ENCODE results near the gene PSMG4. TPM values are rescaled to one million over a fixed set of nuclear protein-coding genes. Genes with fewer than 3 reads are reported as not detected.

Gene PSMG4
- total and polyA plus RNA-seq, 9 donors, result 10.3 to 16.3 (median 12.7) TPM

- peak; percentile 77 for DNase-seq
- H3K4me1 ChIP-seq (ENCODE audit: control insufficient read depth, insufficient read depth, low read length), result peaks cover 43% of the 10 kb centered on the region
- peaks cover 12% of the 10 kb centered on the region for H3K27me3 ChIP-seq (ENCODE audit: control insufficient read depth, insufficient read depth, low read length)
- no peak overlapping the region for H3K27ac ChIP-seq (ENCODE audit: low read length)
- no peaks in the 10 kb centered on the region for H3K9me3 ChIP-seq (replicated peaks; ENCODE audit: control insufficient read depth, low read depth, low read length)
- H3K4me3 ChIP-seq (ENCODE audit: low read length), result no peak overlapping the region
- 50% methylated on average over 6 of the region's 11 CpGs for WGBS (ENCODE audit: insufficient coverage)
- no peaks in the 10 kb centered on the region for H3K36me3 ChIP-seq (ENCODE audit: control insufficient read depth, insufficient read depth, low read length)
Observed at GRCh38 chr6:3312604-3313231, 54.0 kb downstream of the PSMG4 start.

GRCh38 chr6:3314176-3314575 is 55.4 kb downstream of the PSMG4 start:
- Histone ChIP-seq H3K9me3 (replicated peaks; ENCODE audit: control insufficient read depth, low read depth, low read length) (no peaks in the 10 kb centered on the region), H3K4me3 (ENCODE audit: low read length) (no peak overlapping the region), H3K27ac (ENCODE audit: low read length) (no peak overlapping the region), H3K4me1 (ENCODE audit: control insufficient read depth, insufficient read depth, low read length) (peaks cover 42% of the 10 kb centered on the region), H3K27me3 (ENCODE audit: control insufficient read depth, insufficient read depth, low read length) (peaks cover 14% of the 10 kb centered on the region), H3K36me3 (ENCODE audit: control insufficient read depth, insufficient read depth, low read length) (no peaks in the 10 kb centered on the region)
- 100% methylated on average over 3 of the region's 7 CpGs for WGBS (ENCODE audit: insufficient coverage)
- no peak for DNase-seq

DNA sequence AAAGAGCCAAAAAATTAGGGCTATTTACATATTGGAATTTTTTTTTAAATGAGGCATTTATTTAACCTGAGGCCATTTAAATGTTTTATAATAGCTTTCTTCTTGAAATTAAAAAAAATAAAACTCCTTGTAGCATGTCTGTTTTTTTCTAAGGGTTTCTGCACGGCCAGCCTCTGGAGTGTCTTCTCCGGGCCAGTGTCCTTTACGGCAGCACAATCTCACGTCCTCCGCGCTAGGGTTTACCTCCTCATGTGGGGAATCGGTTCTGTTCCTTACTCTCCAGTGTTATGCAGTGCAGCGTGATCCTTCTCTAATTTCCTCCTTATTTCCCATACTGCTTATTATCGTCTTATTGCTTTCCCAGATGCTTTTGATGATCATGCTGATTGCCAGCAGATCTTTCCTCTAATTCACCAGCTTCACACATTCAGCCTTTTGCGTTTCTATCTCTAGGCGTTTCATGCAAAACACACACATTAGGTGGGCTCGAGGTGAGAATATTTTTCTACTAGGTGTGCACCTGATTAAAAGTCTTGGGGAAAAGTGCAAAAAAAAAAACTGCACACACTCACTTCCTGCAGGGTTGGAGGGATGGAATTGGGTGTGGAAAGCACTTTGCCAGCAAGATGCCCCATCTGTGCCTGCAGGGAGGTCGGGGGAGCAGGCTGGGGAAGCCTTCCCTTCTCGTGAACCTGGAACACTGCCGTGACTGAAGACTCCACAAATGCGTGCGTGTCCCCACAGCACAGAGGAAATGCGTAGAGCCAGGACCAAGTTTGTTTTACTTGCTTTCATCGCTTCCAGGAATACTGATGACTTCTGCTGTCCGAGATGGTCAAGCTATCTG is 56.1 kb downstream of the PSMG4 start:
- Histone ChIP-seq H3K27me3 (ENCODE audit: control insufficient read depth, insufficient read depth, low read length) (peaks cover 16% of the 10 kb centered on the region), H3K9me3 (replicated peaks; ENCODE audit: control insufficient read depth, low read depth, low read length) (no peaks in the 10 kb centered on the region), H3K4me3 (ENCODE audit: low read length) (no peak overlapping the region), H3K4me1 (ENCODE audit: control insufficient read depth, insufficient read depth, low read length) (peaks cover 36% of the 10 kb centered on the region), H3K27ac (ENCODE audit: low read length) (no peak overlapping the region), H3K36me3 (ENCODE audit: control insufficient read depth, insufficient read depth, low read length) (no peaks in the 10 kb centered on the region)
- no peak for DNase-seq
- WGBS (ENCODE audit: insufficient coverage), result 29% methylated on average over 17 of the region's 20 CpGs

GRCh38 chr6:3315841-3316240 is 57.1 kb downstream of the PSMG4 start:
- no peak for DNase-seq
- H3K27ac ChIP-seq (ENCODE audit: low read length), result no peak overlapping the region

GRCh38 chr6:3316331-3316730 is 57.6 kb downstream of the PSMG4 start:
- WGBS (ENCODE audit: insufficient coverage), result 91% methylated on average over 9 of the region's 9 CpGs
- H3K9me3 ChIP-seq (replicated peaks; ENCODE audit: control insufficient read depth, low read depth, low read length), result no peaks in the 10 kb centered on the region
- no peak for DNase-seq
- H3K27ac ChIP-seq (ENCODE audit: low read length), result no peak overlapping the region
- H3K27me3 ChIP-seq (ENCODE audit: control insufficient read depth, insufficient read depth, low read length), result peaks cover 17% of the 10 kb centered on the region
- H3K4me1 ChIP-seq (ENCODE audit: control insufficient read depth, insufficient read depth, low read length), result peaks cover 25% of the 10 kb centered on the region
- H3K36me3 ChIP-seq (ENCODE audit: control insufficient read depth, insufficient read depth, low read length), result no peaks in the 10 kb centered on the region
- no peak overlapping the region for H3K4me3 ChIP-seq (ENCODE audit: low read length)

More at GRCh38 chr6:3315841-3316240, 57.1 kb downstream of the PSMG4 start:
- H3K4me1 ChIP-seq (ENCODE audit: control insufficient read depth, insufficient read depth, low read length), result peaks cover 29% of the 10 kb centered on the region
- no peaks in the 10 kb centered on the region for H3K9me3 ChIP-seq (replicated peaks; ENCODE audit: control insufficient read depth, low read depth, low read length)
- H3K4me3 ChIP-seq (ENCODE audit: low read length), result no peak overlapping the region
- no peaks in the 10 kb centered on the region for H3K36me3 ChIP-seq (ENCODE audit: control insufficient read depth, insufficient read depth, low read length)
- H3K27me3 ChIP-seq (ENCODE audit: control insufficient read depth, insufficient read depth, low read length), result peaks cover 17% of the 10 kb centered on the region
- WGBS (ENCODE audit: insufficient coverage), result 65% methylated on average over 6 of the region's 8 CpGs

- Histone ChIP-seq H3K4me1 (ENCODE audit: control insufficient read depth, insufficient read depth, low read length) (peaks cover 22% of the 10 kb centered on the region), H3K9me3 (replicated peaks; ENCODE audit: control insufficient read depth, low read depth, low read length) (no peaks in the 10 kb centered on the region), H3K4me3 (ENCODE audit: low read length) (no peak overlapping the region), H3K27me3 (ENCODE audit: control insufficient read depth, insufficient read depth, low read length) (peaks cover 17% of the 10 kb centered on the region), H3K36me3 (ENCODE audit: control insufficient read depth, insufficient read depth, low read length) (no peaks in the 10 kb centered on the region), H3K27ac (ENCODE audit: low read length) (no peak overlapping the region)
- 100% methylated on average over 4 of the region's 8 CpGs for WGBS (ENCODE audit: insufficient coverage)
- DNase-seq, result no peak
Observed at GRCh38 chr6:3316818-3317217, 58.1 kb downstream of the PSMG4 start.

Other genes starting within 250 kb of the PSMG4 start
- gene RIPK1, start 190.5 kb upstream of the PSMG4 start, total RNA-seq, result 11.3 TPM
- gene RIPK1, start 190.5 kb upstream of the PSMG4 start, polyA plus RNA-seq (ENCODE audit: insufficient read depth in 1 of 8, insufficient read length in 8 of 8, low replicate concordance in 1 of 8), result 10 to 100 TPM; 10.8 to 16.9 (median 13.7) TPM
- 32.2 TPM for gene BPHL, start 140.2 kb upstream of the PSMG4 start, total RNA-seq
- 10 to 100 TPM; 29.7 to 43.0 (median 31.3) TPM for gene BPHL, start 140.2 kb upstream of the PSMG4 start, polyA plus RNA-seq (ENCODE audit: insufficient read depth in 1 of 8, insufficient read length in 8 of 8, low replicate concordance in 1 of 8)
- 73.2 TPM for gene TUBB2A, start 101.4 kb upstream of the PSMG4 start, total RNA-seq
- 100 to 1,000 TPM in 1 of 8 donors, 10 to 100 TPM in 7; 72.0 to 103 (median 88.0) TPM for gene TUBB2A, start 101.4 kb upstream of the PSMG4 start, polyA plus RNA-seq (ENCODE audit: insufficient read depth in 1 of 8, insufficient read length in 8 of 8, low replicate concordance in 1 of 8)
- 63.7 TPM for gene TUBB2B, start 31.3 kb upstream of the PSMG4 start, total RNA-seq
- 10 to 100 TPM; 54.6 to 69.8 (median 62.2) TPM for gene TUBB2B, start 31.3 kb upstream of the PSMG4 start, polyA plus RNA-seq (ENCODE audit: insufficient read depth in 1 of 8, insufficient read length in 8 of 8, low replicate concordance in 1 of 8)
- gene SLC22A23, start 198.1 kb downstream of the PSMG4 start, total RNA-seq, result 1.1 TPM
- 1 to 10 TPM; 2.1 to 6.2 (median 3.0) TPM for gene SLC22A23, start 198.1 kb downstream of the PSMG4 start, polyA plus RNA-seq (ENCODE audit: insufficient read depth in 1 of 8, insufficient read length in 8 of 8, low replicate concordance in 1 of 8)

Data from muscle of leg (tissue), 11 donors.